AG04449 (cell line): ENCODE measurements around the gene CLCN5.

ENCODE experiments used
- CTCF ChIA-PET: fragments of 350-600 bp; formaldehyde crosslinking; extraction: SDS; loops from one replicate; lab custom pipeline; 2021; ENCODE audit warnings: antibody characterized with exemption; lab: Yijun Ruan, JAX
- POLR2A ChIA-PET: fragments of 400-600, 350-600 bp; formaldehyde crosslinking; extraction: SDS; loops from one replicate; lab custom pipeline; 2020; ENCODE audit warnings: antibody characterized with exemption, inconsistent platforms; lab: Yijun Ruan, JAX
- DNase-seq: peaks from one replicate; pipeline ENCODE4 v3.0.0-alpha.2; 2010; ENCODE audit warnings: low read depth, low spot score
- H3K4me3 ChIP-seq: 2 replicates; pipeline ENCODE4 v1.5.1; 2011; ENCODE audit warnings: low read depth, mild to moderate bottlenecking, control low read depth, low read length
- CTCF ChIP-seq: IDR thresholded peaks from one replicate; pipeline ENCODE4 v1.5.1; 2011; ENCODE audit warnings: mild to moderate bottlenecking, moderate library complexity, low read length, control low read depth, inconsistent platforms; ENCODE audit not compliant: insufficient read depth; ENCODE audit errors: missing control alignments

The CLCN5 gene

DNA sequence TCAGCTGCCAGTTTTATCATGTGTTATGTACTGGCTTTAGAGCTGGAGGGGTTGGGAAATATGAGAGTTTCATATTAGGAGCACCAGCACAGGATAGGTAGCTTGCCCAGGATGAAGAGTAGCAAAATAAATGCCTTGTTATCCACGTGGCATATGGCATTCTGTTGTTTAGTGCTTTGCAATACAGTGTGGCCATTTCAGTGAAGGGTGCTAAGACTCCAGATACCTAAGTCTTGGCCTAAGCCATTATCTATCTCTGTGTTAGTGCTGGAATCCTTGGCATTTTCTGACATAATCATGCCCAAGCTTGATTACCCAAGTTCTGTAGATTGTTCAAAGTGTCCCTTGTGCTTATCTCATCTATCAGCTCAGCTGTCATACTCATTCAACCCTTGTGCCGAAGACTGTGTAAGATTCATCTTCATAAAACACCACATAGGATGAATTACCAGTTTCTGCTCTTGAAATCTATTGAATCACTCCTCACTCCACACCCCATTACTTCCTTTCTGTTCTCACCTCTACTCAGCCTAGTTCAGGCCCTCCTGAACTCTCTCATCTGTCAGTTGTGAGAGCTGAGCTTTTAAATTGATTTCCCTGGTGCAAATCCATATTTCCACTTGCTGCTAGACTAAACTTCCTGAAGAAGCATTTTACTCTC, 73.5 kb downstream of the CLCN5 start:
- CTCF ChIA-PET, result no interaction called here
- no peak overlapping the region for H3K4me3 ChIP-seq
- no peak for DNase-seq
- no peak for TF ChIP-seq CTCF
- POLR2A ChIA-PET, result interaction anchor here (0.7 kb wide), 1 partner anchor 73 kb away, joined by 3 read pairs; the partner anchor contains the start of gene CLCN5

- ChIA-PET POLR2A (no interaction called here), CTCF (no interaction called here)
- DNase-seq, result no peak
- H3K4me3 ChIP-seq, result no peak overlapping the region
- no peak for TF ChIP-seq CTCF
These were observed 74.1 kb downstream of the CLCN5 start for GRCh38 chrX:49996474-49996873.

DNA sequence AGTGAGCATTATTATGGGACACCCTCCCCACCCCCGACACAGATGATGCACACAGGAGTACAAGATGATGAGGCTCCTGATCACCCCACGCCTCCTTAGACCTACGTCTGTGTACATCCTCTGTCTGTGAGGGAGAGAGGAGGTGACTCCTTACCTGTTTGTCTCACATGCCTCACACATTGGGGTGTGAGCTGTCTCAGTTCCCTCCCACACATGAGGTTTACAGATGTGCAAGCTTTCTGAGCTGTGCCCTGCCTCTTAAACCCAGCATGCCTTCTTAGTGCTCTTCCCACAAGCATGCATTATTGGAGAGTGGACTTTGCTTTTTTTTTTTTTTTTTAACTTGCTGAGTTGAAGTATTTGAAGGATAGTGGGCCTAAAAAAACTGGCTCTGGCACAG, 76.7 kb downstream of the CLCN5 start:
- DNase-seq, result no peak
- ChIA-PET CTCF (no interaction called here), POLR2A (no interaction called here)
- no peak overlapping the region for H3K4me3 ChIP-seq
- TF ChIP-seq CTCF, result no peak

- H3K4me3 ChIP-seq, result no peak overlapping the region
- ChIA-PET POLR2A (no interaction called here), CTCF (interaction anchor here (0.6 kb wide), 1 partner anchor 85 kb away, joined by 3 read pairs; no protein-coding TSS in a partner anchor)
- no peak for TF ChIP-seq CTCF
- DNase-seq, result no peak
These were observed 78.6 kb downstream of the CLCN5 start for GRCh38 chrX:50000937-50001542.

DNA sequence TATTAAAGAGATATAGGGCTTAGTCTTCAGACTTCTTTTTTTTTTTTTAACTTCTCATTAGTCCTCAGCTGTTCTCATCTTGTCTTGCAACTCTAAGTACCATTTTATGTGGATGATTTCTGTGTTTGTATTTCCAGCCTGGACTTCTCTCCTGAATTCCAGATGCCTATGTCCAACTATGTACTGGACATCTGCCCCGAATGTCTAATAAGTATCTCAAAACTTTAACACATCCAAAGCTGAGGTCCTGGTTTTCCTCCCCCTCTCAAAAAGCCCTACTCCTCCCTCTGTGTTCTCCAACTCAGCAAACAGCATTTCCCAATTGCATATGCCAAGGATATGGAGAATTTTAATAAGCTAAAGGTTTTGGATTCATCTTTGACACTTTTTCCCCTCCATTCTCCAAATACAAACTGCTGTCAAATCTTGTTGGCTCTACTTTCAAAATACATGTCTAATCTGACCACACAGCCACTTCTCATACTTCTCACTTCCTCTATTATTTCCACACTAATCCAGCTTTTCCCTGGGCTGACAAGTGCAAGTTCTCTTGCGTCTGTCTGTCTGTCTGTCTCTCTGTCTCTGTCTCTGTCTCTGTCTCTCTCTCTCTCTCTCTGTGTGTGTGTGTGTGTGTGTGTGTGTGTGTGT, 79.8 kb downstream of the CLCN5 start:
- H3K4me3 ChIP-seq, result no peak overlapping the region
- CTCF ChIA-PET, result no interaction called here
- POLR2A ChIA-PET, result no interaction called here
- DNase-seq, result no peak
- TF ChIP-seq CTCF, result no peak

DNA sequence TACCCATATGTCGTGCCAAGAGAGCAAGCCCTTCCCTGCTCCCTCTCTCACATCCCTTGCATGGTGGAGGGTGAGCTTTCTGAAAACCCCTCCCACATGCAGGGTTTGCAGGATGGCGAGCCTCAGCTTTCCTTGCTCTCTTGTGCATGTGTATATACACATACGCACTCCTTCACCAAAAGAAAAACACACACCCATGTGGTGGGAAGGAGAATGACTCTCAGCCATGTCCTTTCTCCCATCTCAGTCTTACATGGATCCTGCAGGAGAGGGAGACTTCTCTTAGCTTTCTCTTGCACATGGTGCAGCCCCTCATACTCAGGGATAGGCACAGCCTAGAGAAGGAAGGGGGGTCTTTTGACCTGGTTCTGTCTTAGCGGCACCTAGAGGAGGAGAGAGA, 81.1 kb downstream of the CLCN5 start:
- no peak for TF ChIP-seq CTCF
- no peak for DNase-seq
- POLR2A ChIA-PET, result no interaction called here
- CTCF ChIA-PET, result interaction anchor here (2.0 kb wide), 1 partner anchor 9 kb away, joined by 4 read pairs; no protein-coding TSS in a partner anchor
- H3K4me3 ChIP-seq, result no peak overlapping the region
